C4-2B (cell line): ENCODE data around the gene KCNIP4.

Experiments used
- H3K27ac ChIP-seq: fragments of 450-650 bp; 2 replicates; pipeline ENCODE4 v1.5.1; 2017
- ZFX ChIP-seq: fragments of 450-650 bp; IDR thresholded peaks from 2 replicates; pipeline ENCODE4 v1.6.1; 2017
- TF ChIP-seq, protein P1 (sequence below): fragments of 450-650 bp; conservative IDR thresholded peaks from 2 replicates; pipeline ENCODE4 v1.5.1; 2017; ENCODE audit warnings: mild to moderate bottlenecking

KCNIP4 gene

DNA sequence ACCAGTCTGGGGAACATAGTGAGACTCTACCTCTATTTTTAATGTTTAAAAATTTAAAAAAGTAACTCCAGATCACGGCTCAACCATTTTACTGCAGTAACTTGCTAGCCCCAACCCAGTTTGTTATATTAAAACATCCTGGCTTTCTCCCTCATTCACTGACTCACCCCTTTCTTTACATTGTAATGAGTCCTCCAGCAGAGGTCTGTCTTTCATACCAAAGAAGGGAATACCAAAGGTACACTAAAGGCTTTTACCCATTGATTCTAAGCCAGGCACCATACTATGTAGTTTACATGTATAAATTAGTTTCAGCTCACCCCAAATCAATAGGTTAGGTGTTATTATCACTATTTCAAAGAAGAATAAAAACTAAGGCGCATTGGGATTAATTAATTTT lies 961.4 kb downstream of the KCNIP4 start:
- no peak for TF ChIP-seq ZFX
- TF ChIP-seq, protein P1, sequence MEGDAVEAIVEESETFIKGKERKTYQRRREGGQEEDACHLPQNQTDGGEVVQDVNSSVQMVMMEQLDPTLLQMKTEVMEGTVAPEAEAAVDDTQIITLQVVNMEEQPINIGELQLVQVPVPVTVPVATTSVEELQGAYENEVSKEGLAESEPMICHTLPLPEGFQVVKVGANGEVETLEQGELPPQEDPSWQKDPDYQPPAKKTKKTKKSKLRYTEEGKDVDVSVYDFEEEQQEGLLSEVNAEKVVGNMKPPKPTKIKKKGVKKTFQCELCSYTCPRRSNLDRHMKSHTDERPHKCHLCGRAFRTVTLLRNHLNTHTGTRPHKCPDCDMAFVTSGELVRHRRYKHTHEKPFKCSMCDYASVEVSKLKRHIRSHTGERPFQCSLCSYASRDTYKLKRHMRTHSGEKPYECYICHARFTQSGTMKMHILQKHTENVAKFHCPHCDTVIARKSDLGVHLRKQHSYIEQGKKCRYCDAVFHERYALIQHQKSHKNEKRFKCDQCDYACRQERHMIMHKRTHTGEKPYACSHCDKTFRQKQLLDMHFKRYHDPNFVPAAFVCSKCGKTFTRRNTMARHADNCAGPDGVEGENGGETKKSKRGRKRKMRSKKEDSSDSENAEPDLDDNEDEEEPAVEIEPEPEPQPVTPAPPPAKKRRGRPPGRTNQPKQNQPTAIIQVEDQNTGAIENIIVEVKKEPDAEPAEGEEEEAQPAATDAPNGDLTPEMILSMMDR: no peak
- H3K27ac ChIP-seq: no peak overlapping the region

GRCh38 chr4:20984576-20984836 lies 964.1 kb downstream of the KCNIP4 start:
- TF ChIP-seq, protein P1: no peak
- TF ChIP-seq ZFX: no peak
- no peak overlapping the region for H3K27ac ChIP-seq

- no peak for TF ChIP-seq ZFX
- TF ChIP-seq, protein P1: no peak
- no peak overlapping the region for H3K27ac ChIP-seq
Observed at GRCh38 chr4:20983763-20984575, 964.6 kb downstream of the KCNIP4 start.

DNA sequence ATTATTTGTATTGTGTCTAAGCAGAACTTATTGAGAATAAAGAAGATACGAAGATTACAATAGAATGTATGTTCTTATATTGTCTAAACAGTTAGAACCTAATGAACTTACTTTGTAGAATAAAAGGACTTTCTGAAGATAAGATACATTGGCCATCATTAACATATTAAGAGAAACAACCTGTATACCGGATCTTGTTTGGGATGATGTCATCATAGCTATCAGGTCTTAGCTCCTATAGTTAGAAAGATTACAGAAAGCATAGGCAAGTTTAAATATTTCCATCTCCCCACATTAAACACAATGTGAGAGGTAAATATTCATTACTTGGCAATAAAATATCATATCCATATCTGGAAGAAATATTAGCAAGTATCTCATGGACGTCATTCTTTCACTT lies 966.0 kb downstream of the KCNIP4 start:
- no peak for TF ChIP-seq ZFX
- TF ChIP-seq, protein P1: no peak
- no peak overlapping the region for H3K27ac ChIP-seq

DNA sequence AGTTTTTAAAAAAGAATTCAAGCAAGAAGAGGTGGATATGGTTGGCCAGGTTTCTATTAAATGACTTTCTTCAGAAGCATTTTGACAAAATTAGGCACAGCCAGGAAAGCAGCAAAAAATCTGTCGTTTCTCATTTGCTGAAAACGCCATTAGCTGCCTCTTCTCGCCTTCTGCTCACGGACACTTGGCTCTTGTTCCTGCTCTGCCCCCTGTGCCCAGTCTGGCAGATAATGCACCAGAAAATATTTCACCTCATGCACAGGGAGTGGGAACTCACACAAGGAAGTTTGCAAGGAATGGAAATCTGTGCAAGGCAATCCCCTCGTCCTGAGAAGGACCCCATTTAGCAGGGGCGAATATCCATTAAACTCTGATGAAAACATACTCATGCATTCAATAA lies 988.3 kb downstream of the KCNIP4 start:
- H3K27ac ChIP-seq: no peak overlapping the region
- TF ChIP-seq ZFX: no peak
- TF ChIP-seq, protein P1: no peak

DNA sequence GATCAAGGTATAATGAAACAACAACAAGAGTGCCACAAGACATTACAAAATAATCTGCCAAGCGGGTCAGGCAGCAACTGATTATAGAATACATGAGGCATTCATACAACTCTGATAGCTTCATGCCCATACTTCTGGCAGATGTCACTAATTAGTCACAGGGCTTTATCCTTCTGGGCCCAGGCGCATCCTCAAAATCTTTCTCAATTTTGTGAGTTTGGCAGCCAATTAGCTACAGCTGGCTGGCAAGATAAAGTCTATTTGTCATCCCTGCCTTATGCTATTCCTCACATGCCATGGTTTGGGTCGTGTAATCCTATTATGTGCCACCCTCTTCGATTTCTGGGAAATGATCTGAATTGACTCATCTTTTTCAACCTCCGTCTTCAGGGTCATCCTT lies 994.0 kb downstream of the KCNIP4 start:
- TF ChIP-seq, protein P1: no peak
- TF ChIP-seq ZFX: no peak
- H3K27ac ChIP-seq: no peak overlapping the region

GRCh38 chr4:20944961-20945360 lies 1003.6 kb downstream of the KCNIP4 start:
- TF ChIP-seq ZFX: no peak
- TF ChIP-seq, protein P1: no peak
- no peak overlapping the region for H3K27ac ChIP-seq
